HG03571 (cell line): ENCODE data around the gene EHMT1.
"Not testable (repeated sequence)": the region's sequence is repeated elsewhere in the genome, so short reads cannot be mapped to it uniquely, and the experiment has no call there.

Experiments used
- ATAC-seq: cut with Tn5 transposase; IDR thresholded peaks from one replicate; pipeline ENCODE4 v1.9.1; 2021; ENCODE audit not compliant: unreplicated experiment

The EHMT1 gene

GRCh38 chr9:137838576-137838975 is 219.8 kb downstream of the EHMT1 start:
- ATAC-seq, result no peak

- ATAC-seq, result no peak
Measured at GRCh38 chr9:137843355-137843754, 224.6 kb downstream of the EHMT1 start.

- ATAC-seq, result no peak
Measured at GRCh38 chr9:137851516-137852267, 232.9 kb downstream of the EHMT1 start.

GRCh38 chr9:137853392-137853995 is 234.7 kb downstream of the EHMT1 start:
- no peak for ATAC-seq

GRCh38 chr9:137860361-137860760 is 241.6 kb downstream of the EHMT1 start:
- ATAC-seq, result no peak

- ATAC-seq, result no peak
Measured at GRCh38 chr9:137865581-137866145, 246.9 kb downstream of the EHMT1 start.

- ATAC-seq, result no peak
Measured at GRCh38 chr9:137866226-137867141, 247.7 kb downstream of the EHMT1 start.

GRCh38 chr9:137870432-137870831 is 251.6 kb downstream of the EHMT1 start:
- no peak for ATAC-seq

- no peak for ATAC-seq
Measured at GRCh38 chr9:137872296-137872695, 253.5 kb downstream of the EHMT1 start.

- no peak for ATAC-seq
Measured at GRCh38 chr9:137873408-137873807, 254.6 kb downstream of the EHMT1 start.

GRCh38 chr9:137873858-137874362 is 255.1 kb downstream of the EHMT1 start:
- ATAC-seq, result no peak

GRCh38 chr9:137875354-137875753 is 256.5 kb downstream of the EHMT1 start:
- no peak for ATAC-seq

GRCh38 chr9:137875846-137876245 is 257.0 kb downstream of the EHMT1 start:
- ATAC-seq, result no peak

- ATAC-seq, result no peak
Measured at GRCh38 chr9:137876269-137876668, 257.5 kb downstream of the EHMT1 start.

- ATAC-seq, result no peak
Measured at GRCh38 chr9:137876781-137877386, 258.1 kb downstream of the EHMT1 start.

- ATAC-seq, result not testable (repeated sequence)
Measured at GRCh38 chr9:137877506-137878122, 258.8 kb downstream of the EHMT1 start, which contains the start of gene CACNA1B. CACNA1B (plus strand) TSS chr9:137877782; CDS start chr9:137877934, 152 bp downstream.

GRCh38 chr9:137878146-137878941 is 259.5 kb downstream of the EHMT1 start:
- no peak for ATAC-seq

- no peak for ATAC-seq
Measured at GRCh38 chr9:137879052-137879451, 260.2 kb downstream of the EHMT1 start.

- ATAC-seq, result no peak
Measured at GRCh38 chr9:137879566-137880150, 260.9 kb downstream of the EHMT1 start.
